ENCODE data around the gene DAPK2. TPM values are rescaled to one million over a fixed set of nuclear protein-coding genes. Genes with fewer than 3 reads are reported as not detected.

Gene DAPK2
- total RNA-seq, 1 donor from 2014 or later, result 39.0 TPM

GRCh38 chr15:63869371-63870042 lies 176.8 kb downstream of the DAPK2 start:
- H3K4me3 ChIP-seq, result no peak overlapping the region
- H3K27ac ChIP-seq (replicated peaks), result no peak overlapping the region
- no peak for TF ChIP-seq CTCF (IDR thresholded peaks at IDR 0.05; ENCODE audit: borderline replicate concordance)
- DNase-seq, result no peak
- H3K36me3 ChIP-seq, result no peaks in the 10 kb centered on the region
- intact Hi-C loops (cut with micrococcal nuclease), result no loop called here
- H3K27me3 ChIP-seq (ENCODE audit: low read depth), result no peaks in the 10 kb centered on the region
- peaks cover 8% of the 10 kb centered on the region for H3K9me3 ChIP-seq (replicated peaks)
- H3K4me1 ChIP-seq, result no peaks in the 10 kb centered on the region

DNA sequence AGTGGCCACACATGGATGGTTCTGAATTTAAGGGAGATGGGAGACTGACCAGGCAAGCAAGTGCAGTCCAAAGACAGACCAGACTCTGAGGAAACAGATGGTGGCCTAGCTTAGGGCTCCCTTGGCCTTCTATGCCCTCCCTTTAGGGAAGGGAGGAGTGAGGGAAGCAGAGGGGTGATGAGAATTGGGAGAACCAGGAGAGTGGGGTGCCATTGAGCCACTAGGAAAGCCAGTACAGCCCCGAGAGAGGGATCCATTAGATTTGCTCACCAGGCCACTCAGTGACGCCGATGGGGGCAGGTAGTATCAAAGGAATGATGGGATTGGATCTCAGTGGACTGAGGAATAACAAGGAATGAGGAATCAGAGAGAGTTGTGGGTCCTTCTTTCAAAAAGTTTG lies 182.1 kb downstream of the DAPK2 start:
- intact Hi-C loops (cut with micrococcal nuclease), result no loop called here
- Histone ChIP-seq H3K27me3 (ENCODE audit: low read depth) (no peaks in the 10 kb centered on the region), H3K9me3 (replicated peaks) (no peaks in the 10 kb centered on the region), H3K4me1 (peaks cover 15% of the 10 kb centered on the region), H3K27ac (replicated peaks) (no peak overlapping the region), H3K4me3 (no peak overlapping the region), H3K36me3 (no peaks in the 10 kb centered on the region)
- no peak for DNase-seq
- no peak for TF ChIP-seq CTCF (IDR thresholded peaks at IDR 0.05; ENCODE audit: borderline replicate concordance)

DNA sequence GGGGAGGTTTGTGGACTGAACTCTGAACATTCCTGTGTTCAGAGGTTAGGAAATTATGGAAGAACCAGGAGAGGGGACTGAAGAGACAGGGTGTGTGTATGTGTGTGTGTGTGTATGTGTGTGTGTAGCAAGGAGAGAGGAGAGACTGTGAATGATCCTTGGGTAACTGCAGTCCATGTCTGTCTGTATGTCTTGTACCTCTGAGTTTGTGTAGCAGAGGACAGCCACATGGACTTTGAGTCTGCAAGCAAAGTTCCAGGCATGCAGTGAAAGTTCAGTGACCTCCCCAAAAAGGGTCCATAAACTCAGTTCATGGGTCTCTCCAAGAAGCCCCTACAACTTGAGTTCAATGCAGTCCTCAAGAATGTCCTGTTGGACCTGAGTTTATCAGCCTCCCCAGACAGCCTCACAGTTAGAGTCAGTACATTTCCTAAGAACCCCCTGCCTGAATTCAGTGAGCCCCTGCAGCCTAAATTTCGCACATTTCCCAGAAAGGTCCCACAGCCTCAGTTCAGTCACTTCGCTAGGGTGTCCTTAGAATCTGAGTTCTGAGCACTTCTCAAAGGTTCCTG lies 184.3 kb downstream of the DAPK2 start:
- TF ChIP-seq CTCF (IDR thresholded peaks at IDR 0.05; ENCODE audit: borderline replicate concordance), result no peak
- no peaks in the 10 kb centered on the region for H3K9me3 ChIP-seq (replicated peaks)
- no peak overlapping the region for H3K4me3 ChIP-seq
- H3K27me3 ChIP-seq (ENCODE audit: low read depth), result no peaks in the 10 kb centered on the region
- intact Hi-C loops (cut with micrococcal nuclease), result no loop called here
- H3K27ac ChIP-seq (replicated peaks), result no peak overlapping the region
- H3K36me3 ChIP-seq, result no peaks in the 10 kb centered on the region
- no peak for DNase-seq
- H3K4me1 ChIP-seq, result peaks cover 36% of the 10 kb centered on the region

GRCh38 chr15:63860555-63860954 lies 185.7 kb downstream of the DAPK2 start:
- no peak for DNase-seq
- TF ChIP-seq CTCF (IDR thresholded peaks at IDR 0.05; ENCODE audit: borderline replicate concordance), result no peak
- intact Hi-C loops (cut with micrococcal nuclease), result no loop called here
- Histone ChIP-seq H3K27ac (replicated peaks) (peak overlapping the region; percentile 79), H3K27me3 (ENCODE audit: low read depth) (no peaks in the 10 kb centered on the region), H3K36me3 (no peaks in the 10 kb centered on the region), H3K4me3 (no peak overlapping the region), H3K4me1 (peaks cover 42% of the 10 kb centered on the region), H3K9me3 (replicated peaks) (no peaks in the 10 kb centered on the region)

DNA sequence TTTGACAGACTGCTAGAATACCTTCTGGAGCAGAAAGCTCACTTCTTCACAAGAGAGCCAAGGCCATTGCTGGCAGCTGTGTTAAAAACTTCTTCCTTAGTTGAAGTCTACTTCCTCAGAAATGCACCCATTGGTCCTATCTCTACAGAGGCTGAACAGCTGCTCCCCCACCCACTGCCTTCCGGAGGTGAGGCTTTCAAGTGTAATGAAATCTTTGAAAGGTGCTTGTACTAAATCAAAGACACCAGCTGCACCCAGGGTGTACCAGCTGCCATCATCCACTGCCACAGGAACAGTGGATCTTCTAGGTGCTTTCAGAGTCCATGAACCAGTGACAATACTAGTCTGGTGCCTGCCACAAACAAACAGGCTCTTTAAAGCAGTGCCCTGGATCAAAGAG lies 186.1 kb downstream of the DAPK2 start:
- peaks cover 42% of the 10 kb centered on the region for H3K4me1 ChIP-seq
- no peaks in the 10 kb centered on the region for H3K9me3 ChIP-seq (replicated peaks)
- H3K27ac ChIP-seq (replicated peaks), result peak overlapping the region; percentile 79
- no peak for DNase-seq
- no peak overlapping the region for H3K4me3 ChIP-seq
- intact Hi-C loops (cut with micrococcal nuclease), result no loop called here
- TF ChIP-seq CTCF (IDR thresholded peaks at IDR 0.05; ENCODE audit: borderline replicate concordance), result no peak
- no peaks in the 10 kb centered on the region for H3K27me3 ChIP-seq (ENCODE audit: low read depth)
- H3K36me3 ChIP-seq, result no peaks in the 10 kb centered on the region
